ENCODE measurements around the gene PRADC1. TPM values are rescaled to one million over a fixed set of nuclear protein-coding genes. Genes with fewer than 3 reads are reported as not detected.

The PRADC1 gene
- total and polyA plus RNA-seq, 2 donors (not counting 3 experiments of a cell fraction or from before 2014, with no cell fraction given), result 19.6 to 32.7 TPM

DNA sequence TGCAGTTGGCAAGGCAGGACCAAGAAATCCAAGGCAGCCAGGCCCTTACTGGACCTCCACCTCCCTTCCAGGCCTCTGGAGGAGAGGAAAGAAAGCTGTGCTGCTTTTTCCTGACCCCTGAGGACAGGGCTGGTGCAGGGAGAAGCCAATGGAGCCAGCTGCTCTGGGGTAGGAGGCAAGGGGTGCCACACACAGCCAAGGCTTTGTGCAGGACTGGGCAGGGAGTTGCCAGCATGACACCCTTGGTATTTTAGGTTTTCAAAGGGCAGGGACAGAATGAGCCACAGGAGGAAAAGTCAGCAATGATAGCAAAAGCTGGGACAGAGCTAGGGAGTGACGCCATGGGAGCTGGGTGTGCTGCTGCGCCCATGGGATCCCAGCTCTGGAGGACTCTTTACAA is 24.0 kb upstream of the PRADC1 start:
- H3K27ac ChIP-seq (ENCODE audit: insufficient read depth, low read depth, low read length), result no peak overlapping the region
- DNase-seq (ENCODE audit: low read depth, low spot score), result no peak
- no peaks in the 10 kb centered on the region for H3K4me1 ChIP-seq (ENCODE audit: control insufficient read depth, extremely low read depth, insufficient read depth, low read length)
- H3K27me3 ChIP-seq (ENCODE audit: control insufficient read depth in 2 of 2, insufficient read depth in 2 of 2, low read length in 2 of 2), result no peaks in the 10 kb centered on the region
- no peaks in the 10 kb centered on the region for H3K79me2 ChIP-seq (ENCODE audit: control insufficient read depth, insufficient read depth, low read length)
- dilution Hi-C loops (cut with MboI; ENCODE audit: extremely low pct_ligation_motif_present, low sequenced_read_pairs) (no loop called here), intact Hi-C loops (cut with micrococcal nuclease) (no loop called here)
- BruUV-seq (replicated peaks), result no TSS peak
- TF ChIP-seq GATA2 (IDR thresholded peaks at IDR 0.05; ENCODE audit: insufficient read depth, insufficient read length, low read depth, low read length) (no peak), MYC (IDR thresholded peaks at IDR 0.05; ENCODE audit: low read depth, low read length) (no peak), JUN (IDR thresholded peaks at IDR 0.05; ENCODE audit: borderline replicate concordance, insufficient read depth, insufficient read length, low read depth) (no peak), POLR2A (IDR thresholded peaks at IDR 0.05; ENCODE audit: low read depth, low read length) (no peak), FOS (IDR thresholded peaks at IDR 0.05; ENCODE audit: borderline replicate concordance, insufficient read depth, low read length) (no peak), POLR2AphosphoS5 (IDR thresholded peaks at IDR 0.05; ENCODE audit: insufficient read depth, low read depth, low read length) (no peak), EZH2 (IDR thresholded peaks at IDR 0.05; ENCODE audit: borderline replicate concordance, low read depth, low read length, severe bottlenecking) (no peak)
- TF ChIP-seq, protein P1, sequence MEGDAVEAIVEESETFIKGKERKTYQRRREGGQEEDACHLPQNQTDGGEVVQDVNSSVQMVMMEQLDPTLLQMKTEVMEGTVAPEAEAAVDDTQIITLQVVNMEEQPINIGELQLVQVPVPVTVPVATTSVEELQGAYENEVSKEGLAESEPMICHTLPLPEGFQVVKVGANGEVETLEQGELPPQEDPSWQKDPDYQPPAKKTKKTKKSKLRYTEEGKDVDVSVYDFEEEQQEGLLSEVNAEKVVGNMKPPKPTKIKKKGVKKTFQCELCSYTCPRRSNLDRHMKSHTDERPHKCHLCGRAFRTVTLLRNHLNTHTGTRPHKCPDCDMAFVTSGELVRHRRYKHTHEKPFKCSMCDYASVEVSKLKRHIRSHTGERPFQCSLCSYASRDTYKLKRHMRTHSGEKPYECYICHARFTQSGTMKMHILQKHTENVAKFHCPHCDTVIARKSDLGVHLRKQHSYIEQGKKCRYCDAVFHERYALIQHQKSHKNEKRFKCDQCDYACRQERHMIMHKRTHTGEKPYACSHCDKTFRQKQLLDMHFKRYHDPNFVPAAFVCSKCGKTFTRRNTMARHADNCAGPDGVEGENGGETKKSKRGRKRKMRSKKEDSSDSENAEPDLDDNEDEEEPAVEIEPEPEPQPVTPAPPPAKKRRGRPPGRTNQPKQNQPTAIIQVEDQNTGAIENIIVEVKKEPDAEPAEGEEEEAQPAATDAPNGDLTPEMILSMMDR (IDR thresholded peaks at IDR 0.05; ENCODE audit: extremely low read depth in 1 of 2, insufficient read depth in 1 of 2, low read depth in 1 of 2, low read length in 2 of 2), result no peak
- TF ChIP-seq, protein P2, sequence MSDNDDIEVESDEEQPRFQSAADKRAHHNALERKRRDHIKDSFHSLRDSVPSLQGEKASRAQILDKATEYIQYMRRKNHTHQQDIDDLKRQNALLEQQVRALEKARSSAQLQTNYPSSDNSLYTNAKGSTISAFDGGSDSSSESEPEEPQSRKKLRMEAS (IDR thresholded peaks at IDR 0.05; ENCODE audit: insufficient read depth, insufficient read length), result no peak
- ChIA-PET CTCF (interaction anchor here (0.9 to 1.7 kb wide), 3 partner anchors 10 to 32 kb away, joined by 3 to 6 read pairs (median 4); no protein-coding TSS in a partner anchor), POLR2A (no interaction called here)
- H4K20me1 ChIP-seq (replicated peaks; ENCODE audit: control insufficient read depth, extremely low read depth, insufficient read depth, low read length), result no peaks in the 10 kb centered on the region
- peaks cover 2 to 20% of the 10 kb centered on the region in 2 experiments for H3K36me3 ChIP-seq (ENCODE audit: control insufficient read depth in 2 of 2, extremely low read depth in 1 of 2, insufficient read depth in 2 of 2, low read length in 2 of 2)
- H3K4me2 ChIP-seq (ENCODE audit: insufficient read depth, low read length), result no peak overlapping the region
- no peak for FAIRE-seq
- H3K9ac ChIP-seq (replicated peaks; ENCODE audit: extremely low read depth, insufficient read depth, low read length), result no peak overlapping the region
- no peak overlapping the region for H3K4me3 ChIP-seq (replicated peaks in 1 of 3; ENCODE audit: insufficient read depth in 1 of 3, low read depth in 1 of 3, low read length in 3 of 3)
- H3K9me1 ChIP-seq (replicated peaks; ENCODE audit: control insufficient read depth, extremely low read depth, insufficient read depth, low read length), result no peaks in the 10 kb centered on the region
- H3K9me3 ChIP-seq (replicated peaks; ENCODE audit: control insufficient read depth, insufficient read depth, low read length), result no peaks in the 10 kb centered on the region
- H2AFZ ChIP-seq (ENCODE audit: low read depth, low read length), result no peak overlapping the region
